Body of pancreas (tissue), 4 donors: ENCODE data around the gene NSUN2. TPM values are rescaled to one million over a fixed set of nuclear protein-coding genes. Genes with fewer than 3 reads are reported as not detected.

Experiments used
- ATAC-seq: fragments of 150-250 bp; one replicate; pipeline ENCODE4 v1.9.1; 2016
- DNase-seq, 4 donors: peaks; one replicate each; pipeline ENCODE4 v3.0.0-alpha.2; 2019
- H3K27ac ChIP-seq, 4 donors: fragments of 200-600 bp; sonication (generic); 1 replicate in 3 of 4; 2 replicates in 1 of 4; pipeline versions ENCODE4 v1.5.1 to v1.6.1; 2016 to 2019; ENCODE audit warnings: mild to moderate bottlenecking in 1 of 4, mixed read lengths in 1 of 4, moderate library complexity in 1 of 4
- H3K27me3 ChIP-seq, 2 donors: fragments of 200-600 bp; sonication (generic); one replicate each; pipeline ENCODE4 v1.6.0; 2016; ENCODE audit warnings: mild to moderate bottlenecking in 1 of 2
- H3K36me3 ChIP-seq, 2 donors: fragments of 200-600 bp; sonication (generic); replicated peaks in 1 of 2; 2 replicates each; pipeline ENCODE4 v1.5.1; 2016; ENCODE audit warnings: low read depth in 2 of 2; ENCODE audit not compliant: insufficient read depth in 1 of 2
- H3K4me1 ChIP-seq: fragments of 200-600 bp; sonication (generic); one replicate; pipeline ENCODE4 v1.6.0; 2016
- H3K4me3 ChIP-seq, 2 donors: fragments of 200-600 bp; sonication (generic); 1 replicate in 1 of 2; 2 replicates in 1 of 2; pipeline ENCODE4 v1.5.1; 2016 to 2019
- H3K9me3 ChIP-seq, 3 donors: fragments of 200-600 bp; sonication (generic); 1 replicate in 2 of 3; 2 replicates in 1 of 3; pipeline ENCODE4 v1.5.1; 2016
- POLR2A ChIP-seq, 3 donors: fragments of 450-650 bp; IDR thresholded peaks; one replicate each; pipeline ENCODE4 v1.6.1; 2016; ENCODE audit warnings: antibody characterized with exemption in 3 of 3, mild to moderate bottlenecking in 2 of 3
- WGBS, 2 donors: methylation state at CpG; one replicate each; pipeline ENCODE4 v1.1.5; 2017; 5-methylcytosine and 5-hydroxymethylcytosine counted together
- intact Hi-C: fragments of 100-400 bp; cut with DNase I; formaldehyde crosslinking; loops from one replicate; pipeline ENCODE4 v1.15.1; 2023
- total RNA-seq, 2 donors: library from RNA; depleted of rRNA; stranded (reverse); fragments of >200 nt; gene quantifications; one replicate each; pipeline ENCODE4 v1.1.0, GENCODE V29; 2016
- TF ChIP-seq, protein P1 (sequence below), 7 experiments: fragments of 450-650 bp in 4 of 7; fragments of 200-600 bp in 3 of 7; sonication (generic) in 3 of 7; IDR thresholded peaks; one replicate each; pipeline ENCODE4 v1.5.1; 2016 to 2019; ENCODE audit warnings: antibody characterized with exemption in 7 of 7

Gene NSUN2
- total RNA-seq, 2 donors from 2014 or later: 35.0 to 45.8 TPM

DNA sequence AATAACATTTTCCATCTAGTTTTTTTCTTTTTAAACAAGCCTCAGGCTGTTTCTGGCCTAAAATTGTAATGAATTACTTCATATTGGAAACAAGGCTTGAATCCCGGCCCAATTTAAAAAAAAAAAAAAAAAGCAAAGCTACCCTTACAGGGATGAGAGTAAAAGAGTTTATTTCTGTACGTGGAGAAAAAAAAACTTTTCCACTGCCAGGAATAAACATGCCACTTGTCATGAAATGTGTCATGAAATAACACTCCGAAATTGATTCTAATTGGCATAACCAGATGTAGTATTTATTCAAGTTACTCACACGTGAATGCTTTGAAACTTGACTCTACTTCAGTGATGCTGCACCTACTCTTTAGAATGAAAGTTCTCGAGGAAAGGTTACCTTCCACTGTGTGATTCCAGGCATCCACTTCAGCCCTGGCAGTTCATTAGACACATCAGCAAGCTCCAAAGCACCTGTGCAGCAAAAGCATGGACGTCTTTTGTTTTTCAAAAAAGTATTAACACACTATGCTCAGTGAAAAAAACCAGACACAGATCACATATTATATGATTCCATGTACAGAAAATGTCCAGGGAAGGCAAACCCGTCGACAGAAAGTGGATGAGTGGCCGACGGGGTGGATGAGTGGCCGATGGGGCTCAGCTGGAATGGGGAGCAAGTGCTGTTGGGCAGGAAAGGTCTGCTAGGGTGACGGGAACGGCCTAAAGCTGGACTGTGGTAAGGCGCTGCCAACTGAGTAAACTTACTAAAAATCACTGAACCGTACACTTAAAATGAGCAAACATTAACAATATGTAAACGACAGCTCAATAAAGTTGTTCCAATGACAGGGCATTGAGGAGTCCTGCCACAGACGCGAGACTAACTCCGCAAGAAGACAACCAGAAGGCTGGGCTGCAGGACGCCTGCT is 21.2 kb downstream of the NSUN2 start:
- H3K4me3 ChIP-seq: no peak overlapping the region
- DNase-seq (no peak), ATAC-seq (no peak)
- H3K4me1 ChIP-seq: no peaks in the 10 kb centered on the region
- 81% methylated on average over 20 of the region's 20 CpGs for WGBS, 2 donors
- H3K27ac ChIP-seq: no peak overlapping the region
- peaks cover 10 to 60% of the 10 kb centered on the region in 2 donors for H3K36me3 ChIP-seq
- no peaks in the 10 kb centered on the region for H3K27me3 ChIP-seq
- no peaks in the 10 kb centered on the region for H3K9me3 ChIP-seq
- intact Hi-C loops: no loop called here
- TF ChIP-seq POLR2A (IDR thresholded peaks at IDR 0.05): no peak

DNA sequence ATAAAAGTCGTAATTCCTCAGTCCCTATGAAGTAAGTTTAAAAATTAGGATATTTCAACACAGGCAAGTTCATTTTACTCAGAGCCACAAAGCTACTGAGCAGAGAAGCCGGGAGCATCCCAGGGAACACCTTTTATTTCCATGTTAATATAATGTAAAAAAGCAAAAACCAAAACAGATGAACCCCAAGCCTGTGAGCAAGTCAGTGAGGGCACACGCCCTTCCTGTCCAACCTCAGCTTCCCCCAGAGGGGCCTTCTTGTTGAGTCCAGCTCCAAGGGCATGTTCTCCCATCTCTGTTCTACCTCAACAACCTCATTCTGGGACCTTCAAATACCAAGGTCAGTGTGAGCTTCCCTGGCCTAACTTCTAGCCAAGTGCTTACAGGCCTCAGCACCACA is 24.8 kb downstream of the NSUN2 start:
- no peak overlapping the region for H3K27ac ChIP-seq
- peaks cover 16 to 55% of the 10 kb centered on the region in 2 donors for H3K36me3 ChIP-seq
- WGBS, 2 donors: 85 to 89% methylated on average over 3 of the region's 3 CpGs
- ATAC-seq (no peak), DNase-seq (no peak)
- TF ChIP-seq, protein P1, sequence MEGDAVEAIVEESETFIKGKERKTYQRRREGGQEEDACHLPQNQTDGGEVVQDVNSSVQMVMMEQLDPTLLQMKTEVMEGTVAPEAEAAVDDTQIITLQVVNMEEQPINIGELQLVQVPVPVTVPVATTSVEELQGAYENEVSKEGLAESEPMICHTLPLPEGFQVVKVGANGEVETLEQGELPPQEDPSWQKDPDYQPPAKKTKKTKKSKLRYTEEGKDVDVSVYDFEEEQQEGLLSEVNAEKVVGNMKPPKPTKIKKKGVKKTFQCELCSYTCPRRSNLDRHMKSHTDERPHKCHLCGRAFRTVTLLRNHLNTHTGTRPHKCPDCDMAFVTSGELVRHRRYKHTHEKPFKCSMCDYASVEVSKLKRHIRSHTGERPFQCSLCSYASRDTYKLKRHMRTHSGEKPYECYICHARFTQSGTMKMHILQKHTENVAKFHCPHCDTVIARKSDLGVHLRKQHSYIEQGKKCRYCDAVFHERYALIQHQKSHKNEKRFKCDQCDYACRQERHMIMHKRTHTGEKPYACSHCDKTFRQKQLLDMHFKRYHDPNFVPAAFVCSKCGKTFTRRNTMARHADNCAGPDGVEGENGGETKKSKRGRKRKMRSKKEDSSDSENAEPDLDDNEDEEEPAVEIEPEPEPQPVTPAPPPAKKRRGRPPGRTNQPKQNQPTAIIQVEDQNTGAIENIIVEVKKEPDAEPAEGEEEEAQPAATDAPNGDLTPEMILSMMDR (IDR thresholded peaks at IDR 0.05): no peak
- TF ChIP-seq POLR2A (IDR thresholded peaks at IDR 0.05): no peak
- no peaks in the 10 kb centered on the region for H3K4me1 ChIP-seq
- H3K27me3 ChIP-seq: no peaks in the 10 kb centered on the region
- no peak overlapping the region for H3K4me3 ChIP-seq
- H3K9me3 ChIP-seq: no peaks in the 10 kb centered on the region
- intact Hi-C loops: no loop called here

DNA sequence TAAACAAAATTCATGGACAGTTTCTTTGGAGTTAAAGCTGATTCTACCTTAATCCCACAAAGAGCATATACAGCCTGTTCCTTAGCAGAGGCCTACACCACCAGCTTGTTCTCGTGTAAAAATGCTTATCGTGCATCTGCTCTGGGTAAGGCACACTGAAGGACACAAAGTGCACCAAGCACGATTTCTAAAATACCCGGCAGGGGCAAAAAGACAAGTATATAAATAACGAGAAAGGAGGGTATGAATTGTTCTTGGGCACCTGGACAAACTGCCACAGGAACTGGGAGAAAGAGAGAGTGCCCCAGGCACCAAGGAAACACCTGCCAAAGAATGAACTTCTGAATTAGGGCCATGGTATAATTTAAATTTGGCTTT is 25.3 kb downstream of the NSUN2 start:
- DNase-seq (no peak), ATAC-seq (no peak)
- no peaks in the 10 kb centered on the region for H3K9me3 ChIP-seq
- H3K4me3 ChIP-seq: no peak overlapping the region
- no peaks in the 10 kb centered on the region for H3K27me3 ChIP-seq
- no peaks in the 10 kb centered on the region for H3K4me1 ChIP-seq
- no peak for TF ChIP-seq POLR2A (IDR thresholded peaks at IDR 0.05)
- TF ChIP-seq, protein P1 (IDR thresholded peaks at IDR 0.05): no peak
- intact Hi-C loops: no loop called here
- H3K27ac ChIP-seq: no peak overlapping the region
- peaks cover 16 to 60% of the 10 kb centered on the region in 2 donors for H3K36me3 ChIP-seq
- 71 to 81% methylated on average over 5 of the region's 5 CpGs for WGBS, 2 donors

DNA sequence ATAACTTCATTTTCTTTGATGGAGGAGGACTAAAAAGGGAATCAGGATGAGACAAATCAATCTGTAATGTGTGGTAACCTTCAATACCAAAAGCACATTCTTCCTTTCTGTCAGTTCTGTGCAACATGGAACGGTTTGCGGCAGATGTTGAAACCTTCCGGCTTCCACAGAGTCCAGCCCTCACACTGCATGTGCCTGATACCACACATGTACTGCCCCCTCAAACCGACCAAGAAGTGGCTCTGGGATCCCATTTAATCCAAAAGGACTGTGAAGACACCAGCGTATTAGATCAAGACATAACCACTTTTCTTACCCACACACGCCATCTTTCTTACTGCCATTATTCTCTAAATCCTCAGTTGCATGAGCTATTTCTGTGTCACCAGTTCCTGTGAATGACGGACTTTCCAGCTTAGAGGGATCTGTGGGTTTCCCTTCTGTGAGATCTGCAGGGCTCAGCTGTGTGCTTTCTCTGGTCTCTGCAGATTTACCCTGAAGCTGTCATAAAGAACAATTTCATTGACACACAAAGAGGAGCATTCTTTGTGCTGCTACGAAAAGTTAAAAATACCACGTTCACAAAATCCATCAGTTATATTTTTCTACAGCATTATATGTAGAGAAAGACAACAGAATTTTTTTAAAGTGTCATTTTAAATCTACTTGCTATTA is 25.8 kb downstream of the NSUN2 start:
- Histone ChIP-seq H3K36me3 (peaks cover 21 to 65% of the 10 kb centered on the region in 2 donors), H3K27ac (no peak overlapping the region), H3K27me3 (no peaks in the 10 kb centered on the region), H3K4me3 (no peak overlapping the region), H3K9me3 (no peaks in the 10 kb centered on the region), H3K4me1 (no peaks in the 10 kb centered on the region)
- DNase-seq (no peak), ATAC-seq (no peak)
- 88 to 92% methylated on average over 9 of the region's 9 CpGs for WGBS, 2 donors
- intact Hi-C loops: no loop called here
- TF ChIP-seq, protein P1 (IDR thresholded peaks at IDR 0.05): no peak
- no peak for TF ChIP-seq POLR2A (IDR thresholded peaks at IDR 0.05)

DNA sequence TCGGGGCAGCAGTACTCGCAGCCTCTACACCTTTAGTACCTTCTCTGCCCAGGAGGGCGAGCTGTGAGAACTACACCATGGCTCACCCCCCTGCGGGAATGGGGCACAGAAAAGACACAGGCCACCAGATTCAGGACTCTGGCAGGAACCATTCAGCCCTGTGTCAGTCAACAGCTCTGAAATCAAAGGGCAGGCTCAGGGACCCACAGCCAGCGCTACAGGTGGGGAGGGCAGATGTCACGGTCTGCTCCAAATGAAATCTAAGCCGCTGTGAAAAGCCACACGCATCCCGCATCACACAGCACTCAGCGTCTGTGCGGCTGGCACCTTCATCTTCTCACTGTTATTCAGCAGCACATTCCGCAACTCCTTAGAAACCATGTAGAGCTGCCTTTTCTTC is 27.9 kb downstream of the NSUN2 start:
- intact Hi-C loops: no loop called here
- Histone ChIP-seq H3K4me1 (no peaks in the 10 kb centered on the region), H3K27ac (no peak overlapping the region), H3K36me3 (peaks cover 18 to 64% of the 10 kb centered on the region in 2 donors), H3K4me3 (no peak overlapping the region), H3K27me3 (no peaks in the 10 kb centered on the region), H3K9me3 (no peaks in the 10 kb centered on the region)
- no peak for DNase-seq
- 94 to 95% methylated on average over 12 of the region's 12 CpGs for WGBS, 2 donors
- no peak for TF ChIP-seq POLR2A (IDR thresholded peaks at IDR 0.05)
- TF ChIP-seq, protein P1 (IDR thresholded peaks at IDR 0.05): no peak
- no peak for ATAC-seq
